SK-N-SH treated with all-trans-retinoic acid at 6 μM for 48 hours (cell line): ENCODE measurements around the gene AMPD1.

ENCODE experiments used
- ARNTL ChIP-seq: fragments of 450-650 bp; formaldehyde crosslinking; IDR thresholded peaks from 2 replicates; pipeline ENCODE4 v1.5.0; 2020; ENCODE audit warnings: low read depth, mild to moderate bottlenecking, moderate library complexity, borderline replicate concordance
- BACH2 ChIP-seq: fragments of 250-450 bp; sonication (Bioruptor Pico); IDR thresholded peaks from 2 replicates; pipeline ENCODE4 v1.9.0; 2021; ENCODE audit warnings: mild to moderate bottlenecking, borderline replicate concordance
- CREB5 ChIP-seq: fragments of 250-450 bp; sonication (Bioruptor Pico); IDR thresholded peaks from 2 replicates; pipeline ENCODE4 v1.5.1; 2020; ENCODE audit warnings: low read depth, mild to moderate bottlenecking, moderate library complexity
- CSDC2 ChIP-seq: fragments of 250-450 bp; sonication (Bioruptor Pico); IDR thresholded peaks from 2 replicates; pipeline ENCODE4 v1.5.0; 2020; ENCODE audit warnings: mild to moderate bottlenecking, moderate library complexity
- CSRNP3 ChIP-seq: fragments of 250-450 bp; sonication (Bioruptor Pico); IDR thresholded peaks from 2 replicates; pipeline ENCODE4 v1.5.1; 2021; ENCODE audit warnings: mild to moderate bottlenecking, moderate library complexity
- ESRRG ChIP-seq: fragments of 250-450 bp; sonication (Bioruptor Pico); IDR thresholded peaks from 2 replicates; pipeline ENCODE4 v1.6.1; 2021; ENCODE audit warnings: mild to moderate bottlenecking
- OSR1 ChIP-seq: fragments of 250-450 bp; sonication (Bioruptor Pico); IDR thresholded peaks from 2 replicates; pipeline ENCODE4 v1.8.0; 2022; ENCODE audit warnings: moderate library complexity, mild to moderate bottlenecking, inconsistent platforms
- PATZ1 ChIP-seq: fragments of 250-450 bp; sonication (Bioruptor Pico); IDR thresholded peaks from 2 replicates; pipeline ENCODE4 v1.8.0; 2020; ENCODE audit warnings: mild to moderate bottlenecking, moderate library complexity, borderline replicate concordance
- ZFP3 ChIP-seq: fragments of 250-450 bp; sonication (Bioruptor Pico); IDR thresholded peaks from 2 replicates; pipeline ENCODE4 v1.5.0; 2020; ENCODE audit warnings: mild to moderate bottlenecking, moderate library complexity
- ZFP30 ChIP-seq: fragments of 450-650 bp; formaldehyde crosslinking; IDR thresholded peaks from 2 replicates; pipeline ENCODE4 v1.5.0; 2022; ENCODE audit warnings: mild to moderate bottlenecking, moderate library complexity
- ZNF565 ChIP-seq: fragments of 450-650 bp; formaldehyde crosslinking; conservative IDR thresholded peaks from 2 replicates; pipeline ENCODE4 v1.5.0; 2020; ENCODE audit warnings: low read depth, mild to moderate bottlenecking, moderate library complexity
- ZNF8 ChIP-seq: fragments of 450-650 bp; formaldehyde crosslinking; IDR thresholded peaks from 2 replicates; pipeline ENCODE4 v1.5.0; 2020; ENCODE audit warnings: mild to moderate bottlenecking, moderate library complexity

GRCh38 chr1:114648503-114648902 lies 46.8 kb downstream of the AMPD1 start:
- TF ChIP-seq CSDC2 (CRISPR knock-in tag) = no peak
- TF ChIP-seq ZFP3 (CRISPR knock-in tag) = no peak
- TF ChIP-seq ZNF565 (CRISPR knock-in tag) = no peak
- TF ChIP-seq ESRRG (CRISPR knock-in tag) = no peak
- TF ChIP-seq ARNTL = no peak
- TF ChIP-seq BACH2 (CRISPR knock-in tag) = no peak
- TF ChIP-seq ZNF8 (CRISPR knock-in tag) = no peak
- no peak for TF ChIP-seq CSRNP3 (CRISPR knock-in tag)
- TF ChIP-seq OSR1 (CRISPR knock-in tag) = no peak
- TF ChIP-seq PATZ1 (CRISPR knock-in tag) = no peak
- TF ChIP-seq ZFP30 = no peak
- TF ChIP-seq CREB5 (CRISPR knock-in tag) = no peak
